Measurements from ENCODE around the gene MAP3K1.

MAP3K1 gene

GRCh38 chr5:56850423-56850822, 35.1 kb downstream of the MAP3K1 start:
- no peak for DNase-seq

- DNase-seq = no peak
Observed at GRCh38 chr5:56851258-56851941, 36.1 kb downstream of the MAP3K1 start.

- DNase-seq = no peak
Observed at GRCh38 chr5:56852228-56853000, 37.1 kb downstream of the MAP3K1 start.

GRCh38 chr5:56853698-56854097, 38.3 kb downstream of the MAP3K1 start:
- no peak for DNase-seq

GRCh38 chr5:56854920-56855319, 39.6 kb downstream of the MAP3K1 start:
- no peak for DNase-seq

- no peak for DNase-seq
Observed at GRCh38 chr5:56856541-56857178, 41.3 kb downstream of the MAP3K1 start.

GRCh38 chr5:56858777-56859442, 43.6 kb downstream of the MAP3K1 start:
- no peak for DNase-seq

GRCh38 chr5:56861893-56862485, 46.6 kb downstream of the MAP3K1 start:
- DNase-seq = no peak

GRCh38 chr5:56862909-56863308, 47.6 kb downstream of the MAP3K1 start:
- no peak for DNase-seq

GRCh38 chr5:56871777-56872176, 56.4 kb downstream of the MAP3K1 start:
- DNase-seq = no peak

GRCh38 chr5:56873056-56873455, 57.7 kb downstream of the MAP3K1 start:
- no peak for DNase-seq

GRCh38 chr5:56876327-56876726, 61.0 kb downstream of the MAP3K1 start:
- no peak for DNase-seq

- DNase-seq = no peak
Observed at GRCh38 chr5:56881571-56881970, 66.2 kb downstream of the MAP3K1 start.

- no peak for DNase-seq
Observed at GRCh38 chr5:56893251-56893951, 78.1 kb downstream of the MAP3K1 start.

GRCh38 chr5:56896763-56897162, 81.4 kb downstream of the MAP3K1 start:
- DNase-seq = no peak

- DNase-seq = no peak
Observed at GRCh38 chr5:56898213-56898612, 82.9 kb downstream of the MAP3K1 start.

GRCh38 chr5:56900395-56900794, 85.0 kb downstream of the MAP3K1 start:
- no peak for DNase-seq

GRCh38 chr5:56900858-56901578, 85.7 kb downstream of the MAP3K1 start:
- DNase-seq = no peak

- no peak for DNase-seq
Observed at GRCh38 chr5:56908942-56909293, 93.6 kb downstream of the MAP3K1 start.

GRCh38 chr5:56909294-56910209, 94.2 kb downstream of the MAP3K1 start, which contains the start of gene SETD9:
Gene SETD9, plus strand, starts transcription at chr5:56909596. Its CDS starts 50 bp downstream, at chr5:56909646.
- peak; percentile 99 for DNase-seq

All from right forelimb (tissue), 1 donor.